Measurements from ENCODE around the gene KCNQ1.

KCNQ1 gene

GRCh38 chr11:2736577-2737225 lies 291.9 kb downstream of the KCNQ1 start:
- H3K4me3 ChIP-seq (ENCODE audit: control insufficient read depth, low read depth, low read length) = no peak overlapping the region
- TF ChIP-seq CTCF (IDR thresholded peaks at IDR 0.05; ENCODE audit: control insufficient read depth, insufficient read depth, low read depth, low read length, missing control alignments) = no peak

GRCh38 chr11:2737226-2737590 lies 292.4 kb downstream of the KCNQ1 start:
- no peak for DNase-seq (ENCODE audit: low read depth)
- no peak for TF ChIP-seq CTCF (IDR thresholded peaks at IDR 0.05; ENCODE audit: control insufficient read depth, insufficient read depth, low read depth, low read length, missing control alignments)
- no peak overlapping the region for H3K4me3 ChIP-seq (ENCODE audit: control insufficient read depth, low read depth, low read length)

More at GRCh38 chr11:2736577-2737225, 291.9 kb downstream of the KCNQ1 start:
- no peak for DNase-seq (ENCODE audit: low read depth)

- no peak overlapping the region for H3K4me3 ChIP-seq (ENCODE audit: control insufficient read depth, low read depth, low read length)
- no peak for TF ChIP-seq CTCF (IDR thresholded peaks at IDR 0.05; ENCODE audit: control insufficient read depth, insufficient read depth, low read depth, low read length, missing control alignments)
- no peak for DNase-seq (ENCODE audit: low read depth)
Observed at GRCh38 chr11:2737866-2738265, 293.1 kb downstream of the KCNQ1 start.

GRCh38 chr11:2738551-2739431 lies 294.0 kb downstream of the KCNQ1 start:
- TF ChIP-seq CTCF (IDR thresholded peaks at IDR 0.05; ENCODE audit: control insufficient read depth, insufficient read depth, low read depth, low read length, missing control alignments) = no peak
- no peak overlapping the region for H3K4me3 ChIP-seq (ENCODE audit: control insufficient read depth, low read depth, low read length)
- no peak for DNase-seq (ENCODE audit: low read depth)

- DNase-seq (ENCODE audit: low read depth) = no peak
- H3K4me3 ChIP-seq (ENCODE audit: control insufficient read depth, low read depth, low read length) = no peak overlapping the region
- no peak for TF ChIP-seq CTCF (IDR thresholded peaks at IDR 0.05; ENCODE audit: control insufficient read depth, insufficient read depth, low read depth, low read length, missing control alignments)
Observed at GRCh38 chr11:2739531-2740274, 294.9 kb downstream of the KCNQ1 start.

GRCh38 chr11:2740275-2740940 lies 295.6 kb downstream of the KCNQ1 start:
- DNase-seq (ENCODE audit: low read depth) = no peak
- TF ChIP-seq CTCF (IDR thresholded peaks at IDR 0.05; ENCODE audit: control insufficient read depth, insufficient read depth, low read depth, low read length, missing control alignments) = no peak
- H3K4me3 ChIP-seq (ENCODE audit: control insufficient read depth, low read depth, low read length) = no peak overlapping the region
